ENCODE data around the gene KLHL18. TPM values are rescaled to one million over a fixed set of nuclear protein-coding genes. Genes with fewer than 3 reads are reported as not detected.
A peak's percentile ranks its signal among the peaks of the same experiment; 100 is the strongest.

The KLHL18 gene
- total and polyA plus RNA-seq, 4 donors, result 3.5 to 12.6 (median 10.3) TPM

DNA sequence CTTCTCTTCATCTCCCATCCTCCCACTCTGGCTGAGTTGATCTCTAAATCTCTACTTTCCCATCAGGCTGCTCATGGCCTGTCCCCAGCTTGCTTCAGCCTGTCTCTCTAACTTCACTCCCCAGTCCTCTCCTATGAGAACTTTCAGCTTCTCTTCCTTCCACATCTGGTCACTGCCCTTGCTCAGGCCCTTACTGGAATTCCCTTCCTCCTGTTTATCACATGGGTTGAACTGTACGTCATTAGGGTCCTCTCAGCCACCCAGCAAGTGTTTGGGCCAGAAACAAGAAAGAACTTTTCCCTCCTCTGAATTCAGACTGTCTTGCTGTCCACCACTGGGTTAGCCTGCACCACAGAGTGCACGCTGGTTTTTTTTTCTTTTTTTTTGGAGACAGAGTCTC is 103.1 kb downstream of the KLHL18 start:
- 88% methylated on average over 2 of the region's 2 CpGs for WGBS
- Histone ChIP-seq H3K4me3 (ENCODE audit: low read depth in 1 of 3, low read length in 3 of 3) (no peak overlapping the region), H3K4me1 (ENCODE audit: control insufficient read depth in 4 of 4, insufficient read depth in 4 of 4, low read length in 3 of 4) (peaks cover 3 to 14% (median 10%) of the 10 kb centered on the region in 4 donors), H3K9ac (ENCODE audit: low read depth in 1 of 2, low read length in 2 of 2) (no peak overlapping the region), H3K36me3 (ENCODE audit: control insufficient read depth in 4 of 4, insufficient read depth in 3 of 4, low read depth in 1 of 4, low read length in 3 of 4) (peaks cover 0 to 5% (median 1%) of the 10 kb centered on the region in 4 donors), H3K27me3 (ENCODE audit: control insufficient read depth in 4 of 4, insufficient read depth in 4 of 4, low read length in 3 of 4) (no peaks in the 10 kb centered on the region), H3K9me3 (ENCODE audit: control insufficient read depth in 4 of 4, low read length in 3 of 4) (no peaks in the 10 kb centered on the region), H3K27ac (ENCODE audit: low read depth in 1 of 2, low read length in 2 of 2) (peak overlapping the region in 1 of 2 donors; percentile 31)
- TF ChIP-seq NR2F2 (IDR thresholded peaks at IDR 0.05), result no peak
- TF ChIP-seq SP1 (IDR thresholded peaks at IDR 0.05), result peak; percentile 11
- peak in 1 of 2 donors; percentile 16 for TF ChIP-seq RXRA (IDR thresholded peaks at IDR 0.05)
- no peak for TF ChIP-seq FOXA1 (IDR thresholded peaks at IDR 0.05)
- TF ChIP-seq, protein P1, sequence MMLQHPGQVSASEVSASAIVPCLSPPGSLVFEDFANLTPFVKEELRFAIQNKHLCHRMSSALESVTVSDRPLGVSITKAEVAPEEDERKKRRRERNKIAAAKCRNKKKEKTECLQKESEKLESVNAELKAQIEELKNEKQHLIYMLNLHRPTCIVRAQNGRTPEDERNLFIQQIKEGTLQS (IDR thresholded peaks at IDR 0.05), result no peak
- TF ChIP-seq JUND (IDR thresholded peaks at IDR 0.05), result no peak
- TF ChIP-seq GABPA (IDR thresholded peaks at IDR 0.05 in 1 of 2, conservative IDR thresholded peaks at IDR 0.05 in 1 of 2), result no peak
- no peak for TF ChIP-seq HNF4A (conservative IDR thresholded peaks at IDR 0.05)
- TF ChIP-seq, protein P2, sequence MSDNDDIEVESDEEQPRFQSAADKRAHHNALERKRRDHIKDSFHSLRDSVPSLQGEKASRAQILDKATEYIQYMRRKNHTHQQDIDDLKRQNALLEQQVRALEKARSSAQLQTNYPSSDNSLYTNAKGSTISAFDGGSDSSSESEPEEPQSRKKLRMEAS (IDR thresholded peaks at IDR 0.05), result no peak
- DNase-seq (ENCODE audit: low spot score), result no peak

DNA sequence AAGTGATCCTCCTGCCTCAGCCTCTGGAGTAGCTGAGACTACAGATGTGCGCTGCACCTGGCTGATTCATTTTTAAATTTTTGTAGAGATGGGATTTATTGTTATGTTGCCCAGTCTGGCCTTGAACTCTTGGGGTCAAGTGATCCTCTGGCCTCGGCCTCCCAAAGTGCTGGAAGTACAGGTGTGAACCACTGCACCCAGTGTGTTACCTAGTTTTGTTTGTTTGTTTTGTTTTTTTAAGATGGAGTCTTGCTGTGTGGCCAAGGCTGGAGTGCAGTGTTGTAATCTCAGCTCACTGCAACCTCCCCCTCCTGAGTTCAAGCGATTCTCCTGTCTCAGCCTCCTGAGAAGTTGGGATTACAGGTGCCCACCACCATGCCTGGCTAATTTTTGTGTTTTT is 110.2 kb downstream of the KLHL18 start:
- no peaks in the 10 kb centered on the region for H3K27me3 ChIP-seq (ENCODE audit: control insufficient read depth in 4 of 4, insufficient read depth in 4 of 4, low read length in 3 of 4)
- DNase-seq (ENCODE audit: low spot score), result no peak
- H3K36me3 ChIP-seq (ENCODE audit: control insufficient read depth in 4 of 4, insufficient read depth in 3 of 4, low read depth in 1 of 4, low read length in 3 of 4), result peaks cover 0 to 8% (median 5%) of the 10 kb centered on the region in 4 donors
- TF ChIP-seq JUND (IDR thresholded peaks at IDR 0.05), result no peak
- TF ChIP-seq GABPA (IDR thresholded peaks at IDR 0.05 in 1 of 2, conservative IDR thresholded peaks at IDR 0.05 in 1 of 2), result no peak
- TF ChIP-seq, protein P3, sequence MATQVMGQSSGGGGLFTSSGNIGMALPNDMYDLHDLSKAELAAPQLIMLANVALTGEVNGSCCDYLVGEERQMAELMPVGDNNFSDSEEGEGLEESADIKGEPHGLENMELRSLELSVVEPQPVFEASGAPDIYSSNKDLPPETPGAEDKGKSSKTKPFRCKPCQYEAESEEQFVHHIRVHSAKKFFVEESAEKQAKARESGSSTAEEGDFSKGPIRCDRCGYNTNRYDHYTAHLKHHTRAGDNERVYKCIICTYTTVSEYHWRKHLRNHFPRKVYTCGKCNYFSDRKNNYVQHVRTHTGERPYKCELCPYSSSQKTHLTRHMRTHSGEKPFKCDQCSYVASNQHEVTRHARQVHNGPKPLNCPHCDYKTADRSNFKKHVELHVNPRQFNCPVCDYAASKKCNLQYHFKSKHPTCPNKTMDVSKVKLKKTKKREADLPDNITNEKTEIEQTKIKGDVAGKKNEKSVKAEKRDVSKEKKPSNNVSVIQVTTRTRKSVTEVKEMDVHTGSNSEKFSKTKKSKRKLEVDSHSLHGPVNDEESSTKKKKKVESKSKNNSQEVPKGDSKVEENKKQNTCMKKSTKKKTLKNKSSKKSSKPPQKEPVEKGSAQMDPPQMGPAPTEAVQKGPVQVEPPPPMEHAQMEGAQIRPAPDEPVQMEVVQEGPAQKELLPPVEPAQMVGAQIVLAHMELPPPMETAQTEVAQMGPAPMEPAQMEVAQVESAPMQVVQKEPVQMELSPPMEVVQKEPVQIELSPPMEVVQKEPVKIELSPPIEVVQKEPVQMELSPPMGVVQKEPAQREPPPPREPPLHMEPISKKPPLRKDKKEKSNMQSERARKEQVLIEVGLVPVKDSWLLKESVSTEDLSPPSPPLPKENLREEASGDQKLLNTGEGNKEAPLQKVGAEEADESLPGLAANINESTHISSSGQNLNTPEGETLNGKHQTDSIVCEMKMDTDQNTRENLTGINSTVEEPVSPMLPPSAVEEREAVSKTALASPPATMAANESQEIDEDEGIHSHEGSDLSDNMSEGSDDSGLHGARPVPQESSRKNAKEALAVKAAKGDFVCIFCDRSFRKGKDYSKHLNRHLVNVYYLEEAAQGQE (IDR thresholded peaks at IDR 0.05), result no peak
- TF ChIP-seq RAD21 (IDR thresholded peaks at IDR 0.05), result no peak
- no peak for TF ChIP-seq HNF4A (conservative IDR thresholded peaks at IDR 0.05)
- TF ChIP-seq, protein P4, sequence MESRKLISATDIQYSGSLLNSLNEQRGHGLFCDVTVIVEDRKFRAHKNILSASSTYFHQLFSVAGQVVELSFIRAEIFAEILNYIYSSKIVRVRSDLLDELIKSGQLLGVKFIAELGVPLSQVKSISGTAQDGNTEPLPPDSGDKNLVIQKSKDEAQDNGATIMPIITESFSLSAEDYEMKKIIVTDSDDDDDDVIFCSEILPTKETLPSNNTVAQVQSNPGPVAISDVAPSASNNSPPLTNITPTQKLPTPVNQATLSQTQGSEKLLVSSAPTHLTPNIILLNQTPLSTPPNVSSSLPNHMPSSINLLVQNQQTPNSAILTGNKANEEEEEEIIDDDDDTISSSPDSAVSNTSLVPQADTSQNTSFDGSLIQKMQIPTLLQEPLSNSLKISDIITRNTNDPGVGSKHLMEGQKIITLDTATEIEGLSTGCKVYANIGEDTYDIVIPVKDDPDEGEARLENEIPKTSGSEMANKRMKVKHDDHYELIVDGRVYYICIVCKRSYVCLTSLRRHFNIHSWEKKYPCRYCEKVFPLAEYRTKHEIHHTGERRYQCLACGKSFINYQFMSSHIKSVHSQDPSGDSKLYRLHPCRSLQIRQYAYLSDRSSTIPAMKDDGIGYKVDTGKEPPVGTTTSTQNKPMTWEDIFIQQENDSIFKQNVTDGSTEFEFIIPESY (IDR thresholded peaks at IDR 0.05), result no peak
- no peak for TF ChIP-seq HNF4G (IDR thresholded peaks at IDR 0.05)
- TF ChIP-seq YY1 (IDR thresholded peaks at IDR 0.05), result no peak
- no peak for TF ChIP-seq FOXA1 (IDR thresholded peaks at IDR 0.05)
- TF ChIP-seq, protein P2 (IDR thresholded peaks at IDR 0.05), result no peak
- no peak for TF ChIP-seq FOXA2 (IDR thresholded peaks at IDR 0.05)
- no peak for TF ChIP-seq SP1 (IDR thresholded peaks at IDR 0.05)
- TF ChIP-seq NR2F2 (IDR thresholded peaks at IDR 0.05), result no peak
- no peak for TF ChIP-seq RXRA (IDR thresholded peaks at IDR 0.05)
- no peak for TF ChIP-seq TAF1 (conservative IDR thresholded peaks at IDR 0.05)
- no peak for TF ChIP-seq EGR1 (IDR thresholded peaks at IDR 0.05; ENCODE audit: low read depth in 2 of 2)
- TF ChIP-seq, protein P1 (IDR thresholded peaks at IDR 0.05), result no peak
- TF ChIP-seq, protein P5, sequence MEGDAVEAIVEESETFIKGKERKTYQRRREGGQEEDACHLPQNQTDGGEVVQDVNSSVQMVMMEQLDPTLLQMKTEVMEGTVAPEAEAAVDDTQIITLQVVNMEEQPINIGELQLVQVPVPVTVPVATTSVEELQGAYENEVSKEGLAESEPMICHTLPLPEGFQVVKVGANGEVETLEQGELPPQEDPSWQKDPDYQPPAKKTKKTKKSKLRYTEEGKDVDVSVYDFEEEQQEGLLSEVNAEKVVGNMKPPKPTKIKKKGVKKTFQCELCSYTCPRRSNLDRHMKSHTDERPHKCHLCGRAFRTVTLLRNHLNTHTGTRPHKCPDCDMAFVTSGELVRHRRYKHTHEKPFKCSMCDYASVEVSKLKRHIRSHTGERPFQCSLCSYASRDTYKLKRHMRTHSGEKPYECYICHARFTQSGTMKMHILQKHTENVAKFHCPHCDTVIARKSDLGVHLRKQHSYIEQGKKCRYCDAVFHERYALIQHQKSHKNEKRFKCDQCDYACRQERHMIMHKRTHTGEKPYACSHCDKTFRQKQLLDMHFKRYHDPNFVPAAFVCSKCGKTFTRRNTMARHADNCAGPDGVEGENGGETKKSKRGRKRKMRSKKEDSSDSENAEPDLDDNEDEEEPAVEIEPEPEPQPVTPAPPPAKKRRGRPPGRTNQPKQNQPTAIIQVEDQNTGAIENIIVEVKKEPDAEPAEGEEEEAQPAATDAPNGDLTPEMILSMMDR (IDR thresholded peaks at IDR 0.05; ENCODE audit: low read depth, low read length, missing input control), result no peak
- peaks cover 0 to 10% (median 9%) of the 10 kb centered on the region in 4 donors for H3K4me1 ChIP-seq (ENCODE audit: control insufficient read depth in 4 of 4, insufficient read depth in 4 of 4, low read length in 3 of 4)
- H3K27ac ChIP-seq (ENCODE audit: low read depth in 1 of 2, low read length in 2 of 2), result no peak overlapping the region
- H3K9me3 ChIP-seq (ENCODE audit: control insufficient read depth in 4 of 4, low read length in 3 of 4), result no peaks in the 10 kb centered on the region
- H3K9ac ChIP-seq (ENCODE audit: low read depth in 1 of 2, low read length in 2 of 2), result no peak overlapping the region
- H3K4me3 ChIP-seq (ENCODE audit: low read depth in 1 of 3, low read length in 3 of 3), result no peak overlapping the region
- WGBS, result 90% methylated on average over 3 of the region's 3 CpGs

Measured in liver (tissue), 9 donors.